HCT116 (cell line): ENCODE results near the gene BNC2. TPM values are rescaled to one million over a fixed set of nuclear protein-coding genes. Genes with fewer than 3 reads are reported as not detected.

ENCODE experiments used
- ATAC-seq: fragments of 200-7000 bp; cut with Tn5 transposase; 2 replicates; pipeline ENCODE4 v1.9.1; 2020; ENCODE audit warnings: mild to moderate bottlenecking, moderate library complexity
- BruUV-seq: library from RNA; stranded (reverse); fragments of 400-500 nt; replicated peaks from 2 replicates; lab custom pipeline; 2021; lab: Mats Ljungman, UMichigan
- CTCF ChIA-PET: fragments of 300-600 bp; sonication (Branson Sonifier 250); formaldehyde crosslinking; loops from one replicate; lab custom pipeline; 2021; ENCODE audit warnings: antibody characterized with exemption; lab: Charles Lee
- POLR2A ChIA-PET: fragments of 300-600, 350-600 bp; sonication (Branson Sonifier 250); formaldehyde crosslinking; loops from one replicate; lab custom pipeline; 2021; ENCODE audit warnings: antibody characterized with exemption; lab: Charles Lee
- RAD21 ChIA-PET, 2 experiments: fragments of 300-600 bp; sonication (Branson Sonifier 250); formaldehyde crosslinking; loops; one replicate each; lab custom pipeline; 2023; ENCODE audit warnings: low total read pairs in 2 of 2; ENCODE audit not compliant: uncharacterized antibody in 2 of 2, unreplicated experiment in 2 of 2, low non-redundant PET in 1 of 2; lab: Charles Lee
- DNase-seq: peaks from one replicate; pipeline ENCODE4 v3.0.0-alpha.2; 2010; ENCODE audit warnings: low read depth, low spot score
- H2AFZ ChIP-seq: fragments of 200-600 bp; shearing (Covaris generic), sonication (generic); 2 replicates; pipeline ENCODE4 v1.6.1; 2017; ENCODE audit warnings: low read depth, mixed run types, mixed read lengths, antibody characterized with exemption, low read length; ENCODE audit not compliant: poor library complexity, severe bottlenecking
- H3K27ac ChIP-seq: 2 replicates; pipeline ENCODE4 v1.5.1; 2012; ENCODE audit warnings: low read depth, low read length
- H3K27me3 ChIP-seq: fragments of 200-600 bp; sonication (generic); 2 replicates; pipeline ENCODE4 v1.6.1; 2016; ENCODE audit warnings: mixed run types, low read length, mixed read lengths; ENCODE audit not compliant: insufficient read depth
- H3K36me3 ChIP-seq, 2 experiments: fragments of 200-500 bp in 1 of 2; fragments of 200-600 bp in 1 of 2; sonication (Bioruptor generic) in 1 of 2; sonication (generic) in 1 of 2; 2 replicates each; pipeline versions ENCODE4 v1.5.1 to v1.6.1; 2014 to 2016; ENCODE audit warnings: low read length in 2 of 2, inconsistent platforms in 1 of 2, mixed read lengths in 1 of 2, mixed run types in 1 of 2; ENCODE audit not compliant: insufficient read depth in 2 of 2, control insufficient read depth in 1 of 2
- H3K4me1 ChIP-seq, 2 experiments: fragments of 200-600 bp in 1 of 2; sonication (generic) in 1 of 2; 2 replicates each; pipeline versions ENCODE4 v1.5.1 to v1.6.1; 2012 to 2017; ENCODE audit warnings: low read length in 2 of 2, inconsistent platforms in 1 of 2, mild to moderate bottlenecking in 1 of 2, mixed read lengths in 1 of 2, mixed run types in 1 of 2, moderate library complexity in 1 of 2; ENCODE audit not compliant: insufficient read depth in 2 of 2, control insufficient read depth in 1 of 2
- H3K4me2 ChIP-seq: fragments of 200-600 bp; sonication (generic); 2 replicates; pipeline ENCODE4 v1.6.1; 2017; ENCODE audit warnings: mixed run types, low read length, mixed read lengths
- H3K4me3 ChIP-seq, 2 experiments: fragments of 200-600 bp in 1 of 2; sonication (generic) in 1 of 2; replicated peaks in 1 of 2; 2 replicates each; pipeline ENCODE4 v1.5.1; 2011 to 2016; ENCODE audit warnings: low read length in 2 of 2, control low read depth in 1 of 2, low read depth in 1 of 2, mild to moderate bottlenecking in 1 of 2, mixed read lengths in 1 of 2, mixed run types in 1 of 2
- H3K79me2 ChIP-seq: fragments of 200-600 bp; sonication (generic); 2 replicates; pipeline ENCODE4 v1.6.1; 2017; ENCODE audit warnings: mild to moderate bottlenecking, mixed run types, low read length, moderate library complexity, mixed read lengths; ENCODE audit not compliant: insufficient read depth
- H3K9ac ChIP-seq: fragments of 200-600 bp; sonication (generic); 2 replicates; pipeline ENCODE4 v1.6.1; 2016; ENCODE audit warnings: low read length, mixed read lengths
- H3K9me2 ChIP-seq: fragments of 200-600 bp; sonication (generic), shearing (Covaris generic); 2 replicates; pipeline ENCODE4 v1.6.1; 2017; ENCODE audit warnings: mixed run types, mild to moderate bottlenecking, moderate library complexity; ENCODE audit not compliant: insufficient read depth
- H3K9me3 ChIP-seq, 2 experiments: fragments of 200-500 bp in 1 of 2; fragments of 200-600 bp in 1 of 2; sonication (Bioruptor generic) in 1 of 2; sonication (generic) in 1 of 2; 2 replicates each; pipeline ENCODE4 v1.6.1; 2014 to 2017; ENCODE audit warnings: low read length in 2 of 2, mixed read lengths in 2 of 2, inconsistent platforms in 1 of 2, low read depth in 1 of 2, mild to moderate bottlenecking in 1 of 2, mixed run types in 1 of 2, moderate library complexity in 1 of 2; ENCODE audit not compliant: control insufficient read depth in 1 of 2, insufficient read depth in 1 of 2
- H4K20me1 ChIP-seq: fragments of 200-600 bp; sonication (generic), shearing (Covaris generic); 2 replicates; pipeline ENCODE4 v1.6.1; 2017; ENCODE audit warnings: mixed run types, mild to moderate bottlenecking, moderate library complexity; ENCODE audit not compliant: insufficient read depth
- CBX3 ChIP-seq: IDR thresholded peaks from 2 replicates; pipeline ENCODE4 v1.6.1; 2012; ENCODE audit warnings: low read depth
- CEBPB ChIP-seq: IDR thresholded peaks from 2 replicates; pipeline ENCODE4 v1.6.1; 2012; ENCODE audit warnings: low read depth
- ELF1 ChIP-seq: IDR thresholded peaks from 2 replicates; pipeline ENCODE4 v1.6.1; 2012; ENCODE audit warnings: low read depth, borderline replicate concordance
- EZH2 ChIP-seq: fragments of 200-600 bp; sonication (generic); IDR thresholded peaks from 2 replicates; pipeline ENCODE4 v1.6.1; 2017; ENCODE audit warnings: antibody characterized with exemption, mixed run types
- EZH2phosphoT487 ChIP-seq: fragments of 200-600 bp; IDR thresholded peaks from 2 replicates; pipeline ENCODE4 v1.6.1; 2018; ENCODE audit warnings: antibody characterized with exemption, borderline replicate concordance
- POLR2A ChIP-seq: IDR thresholded peaks from 2 replicates; pipeline ENCODE4 v1.7.0; 2011; ENCODE audit warnings: borderline replicate concordance; ENCODE audit not compliant: insufficient read depth, insufficient read length; ENCODE audit errors: extremely low read depth
- RAD21 ChIP-seq: IDR thresholded peaks from 2 replicates; pipeline ENCODE4 v1.6.1; 2012; ENCODE audit warnings: low read depth, mild to moderate bottlenecking
- REST ChIP-seq: IDR thresholded peaks from 2 replicates; pipeline ENCODE4 v1.6.1; 2012; ENCODE audit warnings: low read depth
- SIN3A ChIP-seq: IDR thresholded peaks from 2 replicates; pipeline ENCODE4 v1.6.1; 2012; ENCODE audit warnings: low read depth
- SP1 ChIP-seq: IDR thresholded peaks from 2 replicates; pipeline ENCODE4 v1.6.1; 2012; ENCODE audit warnings: low read depth
- SRF ChIP-seq: IDR thresholded peaks from 2 replicates; pipeline ENCODE4 v1.6.1; 2012; ENCODE audit warnings: low read depth
- intact Hi-C: fragments of 100-400 bp; cut with micrococcal nuclease; formaldehyde crosslinking; loops from 2 replicates; pipeline ENCODE4 v1.10.0; 2022
- total RNA-seq: library from RNA; stranded (reverse); gene quantifications from one replicate; pipeline ENCODE4 v1.2.1, GENCODE V29; 2021; ENCODE audit not compliant: unreplicated experiment
- TF ChIP-seq, protein P1 (sequence below): IDR thresholded peaks from 2 replicates; pipeline ENCODE4 v1.6.1; 2012
- TF ChIP-seq, protein P2 (sequence below), 3 experiments: fragments of 200-600 bp in 1 of 3; sonication (generic) in 1 of 3; IDR thresholded peaks in 2 of 3; conservative IDR thresholded peaks in 1 of 3; 2 replicates each; pipeline ENCODE4 v1.5.1; 2012 to 2017; ENCODE audit warnings: low read depth in 2 of 3, low read length in 2 of 3, antibody characterized with exemption in 1 of 3, borderline replicate concordance in 1 of 3, control low read depth in 1 of 3, mild to moderate bottlenecking in 1 of 3, mixed read lengths in 1 of 3, mixed run types in 1 of 3, moderate library complexity in 1 of 3; ENCODE audit not compliant: insufficient read depth in 1 of 3

BNC2 gene
- total RNA-seq, 1 experiment from 2014 or later, result 0.37 TPM

DNA sequence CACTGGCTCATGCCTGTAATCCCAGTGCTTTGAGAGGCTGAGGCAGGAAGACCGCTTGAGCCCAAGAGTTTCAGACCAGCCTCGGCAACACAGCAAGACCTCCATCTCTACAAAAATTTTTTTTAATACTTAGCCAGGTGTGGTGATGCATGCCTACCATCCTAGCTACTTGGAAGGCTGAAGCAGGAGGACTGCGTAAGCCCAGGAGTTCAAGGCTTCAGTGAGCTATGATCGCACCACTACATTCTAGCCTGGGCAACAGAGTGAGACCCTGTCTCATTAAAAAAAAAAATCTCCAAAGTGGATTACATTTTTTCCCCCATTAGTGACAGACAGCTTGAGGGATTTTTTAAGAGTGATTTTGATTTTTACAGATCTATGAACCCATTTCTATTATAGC, 230.8 kb downstream of the BNC2 start:
- no TSS peak for BruUV-seq
- Histone ChIP-seq H3K27ac (no peak overlapping the region), H3K4me3 (no peak overlapping the region), H3K4me2 (no peak overlapping the region), H4K20me1 (no peaks in the 10 kb centered on the region; the same call in 1 of the 2 replicates), H3K36me3 (no peaks in the 10 kb centered on the region), H3K9ac (no peak overlapping the region), H2AFZ (no peak overlapping the region), H3K9me3 (no peaks in the 10 kb centered on the region), H3K79me2 (no peaks in the 10 kb centered on the region), H3K4me1 (no peaks in the 10 kb centered on the region), H3K9me2 (no peaks in the 10 kb centered on the region), H3K27me3 (peaks cover 3% of the 10 kb centered on the region; the same call in 1 of the 2 replicates)
- intact Hi-C loops, result loop anchor here (10.0 kb wide), 1 partner anchor 65 kb away; no protein-coding TSS in a partner anchor
- ChIA-PET POLR2A (no interaction called here), CTCF (no interaction called here), RAD21 (no interaction called here)
- DNase-seq (no peak), ATAC-seq (no peak)
- TF ChIP-seq CEBPB (no peak), EZH2 (no peak), REST (no peak), SP1 (no peak), ELF1 (no peak), POLR2A (no peak), EZH2phosphoT487 (no peak), SRF (no peak), SIN3A (no peak), CBX3 (no peak), RAD21 (no peak)
- TF ChIP-seq, protein P1, sequence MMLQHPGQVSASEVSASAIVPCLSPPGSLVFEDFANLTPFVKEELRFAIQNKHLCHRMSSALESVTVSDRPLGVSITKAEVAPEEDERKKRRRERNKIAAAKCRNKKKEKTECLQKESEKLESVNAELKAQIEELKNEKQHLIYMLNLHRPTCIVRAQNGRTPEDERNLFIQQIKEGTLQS, result no peak
- TF ChIP-seq, protein P2, sequence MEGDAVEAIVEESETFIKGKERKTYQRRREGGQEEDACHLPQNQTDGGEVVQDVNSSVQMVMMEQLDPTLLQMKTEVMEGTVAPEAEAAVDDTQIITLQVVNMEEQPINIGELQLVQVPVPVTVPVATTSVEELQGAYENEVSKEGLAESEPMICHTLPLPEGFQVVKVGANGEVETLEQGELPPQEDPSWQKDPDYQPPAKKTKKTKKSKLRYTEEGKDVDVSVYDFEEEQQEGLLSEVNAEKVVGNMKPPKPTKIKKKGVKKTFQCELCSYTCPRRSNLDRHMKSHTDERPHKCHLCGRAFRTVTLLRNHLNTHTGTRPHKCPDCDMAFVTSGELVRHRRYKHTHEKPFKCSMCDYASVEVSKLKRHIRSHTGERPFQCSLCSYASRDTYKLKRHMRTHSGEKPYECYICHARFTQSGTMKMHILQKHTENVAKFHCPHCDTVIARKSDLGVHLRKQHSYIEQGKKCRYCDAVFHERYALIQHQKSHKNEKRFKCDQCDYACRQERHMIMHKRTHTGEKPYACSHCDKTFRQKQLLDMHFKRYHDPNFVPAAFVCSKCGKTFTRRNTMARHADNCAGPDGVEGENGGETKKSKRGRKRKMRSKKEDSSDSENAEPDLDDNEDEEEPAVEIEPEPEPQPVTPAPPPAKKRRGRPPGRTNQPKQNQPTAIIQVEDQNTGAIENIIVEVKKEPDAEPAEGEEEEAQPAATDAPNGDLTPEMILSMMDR (IDR thresholded peaks at IDR 0.05 in 2 of 3, conservative IDR thresholded peaks at IDR 0.05 in 1 of 3; ENCODE audit: borderline replicate concordance in 1 of 3, insufficient read depth in 1 of 3, low read depth in 2 of 3, low read length in 2 of 3), result no peak
